HCT116 (cell line): ENCODE data around the gene PDLIM3. TPM values are rescaled to one million over a fixed set of nuclear protein-coding genes. Genes with fewer than 3 reads are reported as not detected.

Experiments
- ATAC-seq: fragments of 200-7000 bp; cut with Tn5 transposase; 2 replicates; pipeline ENCODE4 v1.9.1; 2020; ENCODE audit warnings: mild to moderate bottlenecking, moderate library complexity
- BruUV-seq: library from RNA; stranded (reverse); fragments of 400-500 nt; replicated peaks from 2 replicates; lab custom pipeline; 2021; lab: Mats Ljungman, UMichigan
- CTCF ChIA-PET: fragments of 300-600 bp; sonication (Branson Sonifier 250); formaldehyde crosslinking; loops from one replicate; lab custom pipeline; 2021; ENCODE audit warnings: antibody characterized with exemption; lab: Charles Lee
- POLR2A ChIA-PET: fragments of 300-600, 350-600 bp; sonication (Branson Sonifier 250); formaldehyde crosslinking; loops from one replicate; lab custom pipeline; 2021; ENCODE audit warnings: antibody characterized with exemption; lab: Charles Lee
- RAD21 ChIA-PET, 2 experiments: fragments of 300-600 bp; sonication (Branson Sonifier 250); formaldehyde crosslinking; loops; one replicate each; lab custom pipeline; 2023; ENCODE audit warnings: low total read pairs in 2 of 2; ENCODE audit not compliant: uncharacterized antibody in 2 of 2, unreplicated experiment in 2 of 2, low non-redundant PET in 1 of 2; lab: Charles Lee
- DNase-seq: peaks from one replicate; pipeline ENCODE4 v3.0.0-alpha.2; 2010; ENCODE audit warnings: low read depth, low spot score
- H2AFZ ChIP-seq: fragments of 200-600 bp; shearing (Covaris generic), sonication (generic); 2 replicates; pipeline ENCODE4 v1.6.1; 2017; ENCODE audit warnings: low read depth, mixed run types, mixed read lengths, antibody characterized with exemption, low read length; ENCODE audit not compliant: poor library complexity, severe bottlenecking
- H3K27ac ChIP-seq: 2 replicates; pipeline ENCODE4 v1.5.1; 2012; ENCODE audit warnings: low read depth, low read length
- H3K27me3 ChIP-seq: fragments of 200-600 bp; sonication (generic); 2 replicates; pipeline ENCODE4 v1.6.1; 2016; ENCODE audit warnings: mixed run types, low read length, mixed read lengths; ENCODE audit not compliant: insufficient read depth
- H3K36me3 ChIP-seq, 2 experiments: fragments of 200-500 bp in 1 of 2; fragments of 200-600 bp in 1 of 2; sonication (Bioruptor generic) in 1 of 2; sonication (generic) in 1 of 2; 2 replicates each; pipeline versions ENCODE4 v1.5.1 to v1.6.1; 2014 to 2016; ENCODE audit warnings: low read length in 2 of 2, inconsistent platforms in 1 of 2, mixed read lengths in 1 of 2, mixed run types in 1 of 2; ENCODE audit not compliant: insufficient read depth in 2 of 2, control insufficient read depth in 1 of 2
- H3K4me1 ChIP-seq, 2 experiments: fragments of 200-600 bp in 1 of 2; sonication (generic) in 1 of 2; 2 replicates each; pipeline versions ENCODE4 v1.5.1 to v1.6.1; 2012 to 2017; ENCODE audit warnings: low read length in 2 of 2, inconsistent platforms in 1 of 2, mild to moderate bottlenecking in 1 of 2, mixed read lengths in 1 of 2, mixed run types in 1 of 2, moderate library complexity in 1 of 2; ENCODE audit not compliant: insufficient read depth in 2 of 2, control insufficient read depth in 1 of 2
- H3K4me2 ChIP-seq: fragments of 200-600 bp; sonication (generic); 2 replicates; pipeline ENCODE4 v1.6.1; 2017; ENCODE audit warnings: mixed run types, low read length, mixed read lengths
- H3K4me3 ChIP-seq, 2 experiments: fragments of 200-600 bp in 1 of 2; sonication (generic) in 1 of 2; replicated peaks in 1 of 2; 2 replicates each; pipeline ENCODE4 v1.5.1; 2011 to 2016; ENCODE audit warnings: low read length in 2 of 2, control low read depth in 1 of 2, low read depth in 1 of 2, mild to moderate bottlenecking in 1 of 2, mixed read lengths in 1 of 2, mixed run types in 1 of 2
- H3K79me2 ChIP-seq: fragments of 200-600 bp; sonication (generic); 2 replicates; pipeline ENCODE4 v1.6.1; 2017; ENCODE audit warnings: mild to moderate bottlenecking, mixed run types, low read length, moderate library complexity, mixed read lengths; ENCODE audit not compliant: insufficient read depth
- H3K9ac ChIP-seq: fragments of 200-600 bp; sonication (generic); 2 replicates; pipeline ENCODE4 v1.6.1; 2016; ENCODE audit warnings: low read length, mixed read lengths
- H3K9me2 ChIP-seq: fragments of 200-600 bp; sonication (generic), shearing (Covaris generic); 2 replicates; pipeline ENCODE4 v1.6.1; 2017; ENCODE audit warnings: mixed run types, mild to moderate bottlenecking, moderate library complexity; ENCODE audit not compliant: insufficient read depth
- H3K9me3 ChIP-seq, 2 experiments: fragments of 200-500 bp in 1 of 2; fragments of 200-600 bp in 1 of 2; sonication (Bioruptor generic) in 1 of 2; sonication (generic) in 1 of 2; 2 replicates each; pipeline ENCODE4 v1.6.1; 2014 to 2017; ENCODE audit warnings: low read length in 2 of 2, mixed read lengths in 2 of 2, inconsistent platforms in 1 of 2, low read depth in 1 of 2, mild to moderate bottlenecking in 1 of 2, mixed run types in 1 of 2, moderate library complexity in 1 of 2; ENCODE audit not compliant: control insufficient read depth in 1 of 2, insufficient read depth in 1 of 2
- H4K20me1 ChIP-seq: fragments of 200-600 bp; sonication (generic), shearing (Covaris generic); 2 replicates; pipeline ENCODE4 v1.6.1; 2017; ENCODE audit warnings: mixed run types, mild to moderate bottlenecking, moderate library complexity; ENCODE audit not compliant: insufficient read depth
- CBX3 ChIP-seq: IDR thresholded peaks from 2 replicates; pipeline ENCODE4 v1.6.1; 2012; ENCODE audit warnings: low read depth
- EGR1 ChIP-seq: IDR thresholded peaks from 2 replicates; pipeline ENCODE4 v1.6.1; 2012; ENCODE audit warnings: low read depth
- ELF1 ChIP-seq: IDR thresholded peaks from 2 replicates; pipeline ENCODE4 v1.6.1; 2012; ENCODE audit warnings: low read depth, borderline replicate concordance
- EZH2phosphoT487 ChIP-seq: fragments of 200-600 bp; IDR thresholded peaks from 2 replicates; pipeline ENCODE4 v1.6.1; 2018; ENCODE audit warnings: antibody characterized with exemption, borderline replicate concordance
- JUND ChIP-seq: IDR thresholded peaks from 2 replicates; pipeline ENCODE4 v1.6.1; 2012
- POLR2AphosphoS5 ChIP-seq: IDR thresholded peaks from 2 replicates; pipeline ENCODE4 v1.6.1; 2011; ENCODE audit warnings: mild to moderate bottlenecking, low read depth, low read length, moderate library complexity
- RAD21 ChIP-seq: IDR thresholded peaks from 2 replicates; pipeline ENCODE4 v1.6.1; 2012; ENCODE audit warnings: low read depth, mild to moderate bottlenecking
- SP1 ChIP-seq: IDR thresholded peaks from 2 replicates; pipeline ENCODE4 v1.6.1; 2012; ENCODE audit warnings: low read depth
- SRF ChIP-seq: IDR thresholded peaks from 2 replicates; pipeline ENCODE4 v1.6.1; 2012; ENCODE audit warnings: low read depth
- TCF7L2 ChIP-seq: IDR thresholded peaks from 2 replicates; pipeline ENCODE4 v1.7.0; 2011; ENCODE audit warnings: borderline replicate concordance, inconsistent platforms; ENCODE audit not compliant: insufficient read depth, insufficient read length; ENCODE audit errors: extremely low read depth
- YY1 ChIP-seq: IDR thresholded peaks from 2 replicates; pipeline ENCODE4 v1.6.1; 2011; ENCODE audit warnings: low read length, low read depth, moderate library complexity, mild to moderate bottlenecking; ENCODE audit not compliant: insufficient replicate concordance; ENCODE audit errors: extremely low read depth
- ZFX ChIP-seq: fragments of 450-650 bp; IDR thresholded peaks from 2 replicates; pipeline ENCODE4 v1.6.1; 2017
- ZNF274 ChIP-seq: fragments of 200-500 bp; sonication (Bioruptor generic); IDR thresholded peaks from 2 replicates; pipeline ENCODE4 v1.6.1; 2014; ENCODE audit warnings: mild to moderate bottlenecking, low read depth, low read length, inconsistent platforms
- intact Hi-C: fragments of 100-400 bp; cut with micrococcal nuclease; formaldehyde crosslinking; loops from 2 replicates; pipeline ENCODE4 v1.10.0; 2022
- total RNA-seq: library from RNA; stranded (reverse); gene quantifications from one replicate; pipeline ENCODE4 v1.2.1, GENCODE V29; 2021; ENCODE audit not compliant: unreplicated experiment
- TF ChIP-seq, protein P1 (sequence below): IDR thresholded peaks from 2 replicates; pipeline ENCODE4 v1.6.1; 2012
- TF ChIP-seq, protein P2 (sequence below): IDR thresholded peaks from 2 replicates; pipeline ENCODE4 v1.6.1; 2011; ENCODE audit warnings: mild to moderate bottlenecking, low read length, moderate library complexity; ENCODE audit not compliant: insufficient replicate concordance; ENCODE audit errors: extremely low read depth
- TF ChIP-seq, protein P3 (sequence below): IDR thresholded peaks from 2 replicates; pipeline ENCODE4 v1.6.1; 2012
- TF ChIP-seq, protein P4 (sequence below), 3 experiments: fragments of 200-600 bp in 1 of 3; sonication (generic) in 1 of 3; IDR thresholded peaks in 2 of 3; conservative IDR thresholded peaks in 1 of 3; 2 replicates each; pipeline ENCODE4 v1.5.1; 2012 to 2017; ENCODE audit warnings: low read depth in 2 of 3, low read length in 2 of 3, antibody characterized with exemption in 1 of 3, borderline replicate concordance in 1 of 3, control low read depth in 1 of 3, mild to moderate bottlenecking in 1 of 3, mixed read lengths in 1 of 3, mixed run types in 1 of 3, moderate library complexity in 1 of 3; ENCODE audit not compliant: insufficient read depth in 1 of 3

The PDLIM3 gene
- total RNA-seq, 1 experiment from 2014 or later, result 11.5 TPM

DNA sequence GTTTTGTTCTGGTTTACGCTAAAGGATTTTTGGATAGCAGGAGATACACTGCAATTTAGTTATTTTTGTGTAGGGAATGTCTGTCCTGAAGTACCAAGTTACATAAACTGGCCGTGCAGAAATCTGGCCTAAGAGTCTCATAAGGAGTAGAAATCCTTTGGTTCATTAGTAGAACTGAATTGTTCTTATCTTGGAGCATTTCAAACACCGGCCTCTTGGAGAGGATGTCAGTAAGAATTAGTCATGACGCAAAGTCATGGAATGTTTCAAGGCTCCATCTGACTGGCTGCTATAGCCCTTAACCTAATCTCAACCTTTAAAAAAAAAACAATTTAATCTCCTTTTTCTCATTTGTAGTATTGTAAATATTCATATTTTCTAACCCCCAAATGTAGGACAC is 15.2 kb downstream of the PDLIM3 start:
- TF ChIP-seq ELF1, result no peak
- no peak for TF ChIP-seq CBX3
- TF ChIP-seq SRF, result no peak
- TF ChIP-seq ZFX, result no peak
- TF ChIP-seq, protein P1, sequence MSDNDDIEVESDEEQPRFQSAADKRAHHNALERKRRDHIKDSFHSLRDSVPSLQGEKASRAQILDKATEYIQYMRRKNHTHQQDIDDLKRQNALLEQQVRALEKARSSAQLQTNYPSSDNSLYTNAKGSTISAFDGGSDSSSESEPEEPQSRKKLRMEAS, result no peak
- TF ChIP-seq TCF7L2, result no peak
- TF ChIP-seq JUND, result no peak
- TF ChIP-seq, protein P2, sequence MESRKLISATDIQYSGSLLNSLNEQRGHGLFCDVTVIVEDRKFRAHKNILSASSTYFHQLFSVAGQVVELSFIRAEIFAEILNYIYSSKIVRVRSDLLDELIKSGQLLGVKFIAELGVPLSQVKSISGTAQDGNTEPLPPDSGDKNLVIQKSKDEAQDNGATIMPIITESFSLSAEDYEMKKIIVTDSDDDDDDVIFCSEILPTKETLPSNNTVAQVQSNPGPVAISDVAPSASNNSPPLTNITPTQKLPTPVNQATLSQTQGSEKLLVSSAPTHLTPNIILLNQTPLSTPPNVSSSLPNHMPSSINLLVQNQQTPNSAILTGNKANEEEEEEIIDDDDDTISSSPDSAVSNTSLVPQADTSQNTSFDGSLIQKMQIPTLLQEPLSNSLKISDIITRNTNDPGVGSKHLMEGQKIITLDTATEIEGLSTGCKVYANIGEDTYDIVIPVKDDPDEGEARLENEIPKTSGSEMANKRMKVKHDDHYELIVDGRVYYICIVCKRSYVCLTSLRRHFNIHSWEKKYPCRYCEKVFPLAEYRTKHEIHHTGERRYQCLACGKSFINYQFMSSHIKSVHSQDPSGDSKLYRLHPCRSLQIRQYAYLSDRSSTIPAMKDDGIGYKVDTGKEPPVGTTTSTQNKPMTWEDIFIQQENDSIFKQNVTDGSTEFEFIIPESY, result no peak
- TF ChIP-seq SP1, result no peak
- BruUV-seq, result no TSS peak
- no peak overlapping the region for H3K4me3 ChIP-seq

DNA sequence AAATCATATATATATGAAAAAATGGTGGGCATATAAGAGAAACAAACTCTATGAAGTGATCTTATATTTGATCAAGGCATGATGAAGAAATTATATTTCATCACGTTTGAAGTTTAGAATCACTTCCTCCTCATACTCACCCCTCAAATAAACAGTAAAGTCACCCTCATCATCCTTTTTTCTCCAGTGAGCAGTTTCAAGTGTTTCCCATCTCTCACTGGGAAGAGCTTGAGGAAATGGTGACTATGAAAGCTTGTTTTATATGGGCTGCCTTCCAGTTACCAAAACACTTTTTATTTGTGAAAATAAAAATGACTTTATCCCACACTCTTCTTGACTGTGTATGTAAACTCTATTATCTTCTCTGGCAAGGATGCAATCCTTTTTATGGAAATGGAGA is 16.8 kb downstream of the PDLIM3 start:
- H3K9me3 ChIP-seq, result no peaks in the 10 kb centered on the region
- no peaks in the 10 kb centered on the region for H3K36me3 ChIP-seq
- DNase-seq (no peak), ATAC-seq (no peak)
- no peak overlapping the region for H3K9ac ChIP-seq
- no peak overlapping the region for H3K27ac ChIP-seq
- intact Hi-C loops, result no loop called here
- RAD21 ChIA-PET, result no interaction called here
- H3K9me2 ChIP-seq, result no peaks in the 10 kb centered on the region
- CTCF ChIA-PET, result no interaction called here
- no peaks in the 10 kb centered on the region for H4K20me1 ChIP-seq
- BruUV-seq, result no TSS peak
- no peaks in the 10 kb centered on the region for H3K4me1 ChIP-seq
- no peaks in the 10 kb centered on the region for H3K79me2 ChIP-seq
- no peak overlapping the region for H2AFZ ChIP-seq
- no peaks in the 10 kb centered on the region for H3K27me3 ChIP-seq
- POLR2A ChIA-PET, result no interaction called here
- no peak overlapping the region for H3K4me3 ChIP-seq
- no peak overlapping the region for H3K4me2 ChIP-seq
- TF ChIP-seq POLR2AphosphoS5, result no peak
- TF ChIP-seq, protein P1, result no peak
- no peak for TF ChIP-seq EGR1
- no peak for TF ChIP-seq EZH2phosphoT487
- no peak for TF ChIP-seq YY1
- TF ChIP-seq, protein P3, sequence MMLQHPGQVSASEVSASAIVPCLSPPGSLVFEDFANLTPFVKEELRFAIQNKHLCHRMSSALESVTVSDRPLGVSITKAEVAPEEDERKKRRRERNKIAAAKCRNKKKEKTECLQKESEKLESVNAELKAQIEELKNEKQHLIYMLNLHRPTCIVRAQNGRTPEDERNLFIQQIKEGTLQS, result no peak
- TF ChIP-seq RAD21, result no peak
- TF ChIP-seq ZNF274, result no peak
- TF ChIP-seq, protein P4, sequence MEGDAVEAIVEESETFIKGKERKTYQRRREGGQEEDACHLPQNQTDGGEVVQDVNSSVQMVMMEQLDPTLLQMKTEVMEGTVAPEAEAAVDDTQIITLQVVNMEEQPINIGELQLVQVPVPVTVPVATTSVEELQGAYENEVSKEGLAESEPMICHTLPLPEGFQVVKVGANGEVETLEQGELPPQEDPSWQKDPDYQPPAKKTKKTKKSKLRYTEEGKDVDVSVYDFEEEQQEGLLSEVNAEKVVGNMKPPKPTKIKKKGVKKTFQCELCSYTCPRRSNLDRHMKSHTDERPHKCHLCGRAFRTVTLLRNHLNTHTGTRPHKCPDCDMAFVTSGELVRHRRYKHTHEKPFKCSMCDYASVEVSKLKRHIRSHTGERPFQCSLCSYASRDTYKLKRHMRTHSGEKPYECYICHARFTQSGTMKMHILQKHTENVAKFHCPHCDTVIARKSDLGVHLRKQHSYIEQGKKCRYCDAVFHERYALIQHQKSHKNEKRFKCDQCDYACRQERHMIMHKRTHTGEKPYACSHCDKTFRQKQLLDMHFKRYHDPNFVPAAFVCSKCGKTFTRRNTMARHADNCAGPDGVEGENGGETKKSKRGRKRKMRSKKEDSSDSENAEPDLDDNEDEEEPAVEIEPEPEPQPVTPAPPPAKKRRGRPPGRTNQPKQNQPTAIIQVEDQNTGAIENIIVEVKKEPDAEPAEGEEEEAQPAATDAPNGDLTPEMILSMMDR (IDR thresholded peaks at IDR 0.05 in 2 of 3, conservative IDR thresholded peaks at IDR 0.05 in 1 of 3; ENCODE audit: borderline replicate concordance in 1 of 3, insufficient read depth in 1 of 3, low read depth in 2 of 3, low read length in 2 of 3), result no peak
- TF ChIP-seq SP1, result no peak
- TF ChIP-seq ELF1, result no peak
- no peak for TF ChIP-seq JUND

More for the DNA sequence above, 15.2 kb downstream of the PDLIM3 start:
- no peaks in the 10 kb centered on the region for H3K79me2 ChIP-seq
- DNase-seq, result no peak
- no peak overlapping the region for H3K4me2 ChIP-seq
- CTCF ChIA-PET, result no interaction called here
- intact Hi-C loops, result no loop called here
- no peaks in the 10 kb centered on the region for H3K9me2 ChIP-seq
- no peaks in the 10 kb centered on the region for H4K20me1 ChIP-seq
- no peak overlapping the region for H2AFZ ChIP-seq
- no peak for ATAC-seq
- no peaks in the 10 kb centered on the region for H3K27me3 ChIP-seq
- no peaks in the 10 kb centered on the region for H3K9me3 ChIP-seq
- POLR2A ChIA-PET, result no interaction called here
- no peak overlapping the region for H3K27ac ChIP-seq
- RAD21 ChIA-PET, result no interaction called here
- no peaks in the 10 kb centered on the region for H3K36me3 ChIP-seq
- H3K4me1 ChIP-seq, result no peaks in the 10 kb centered on the region
- no peak overlapping the region for H3K9ac ChIP-seq
